Measurements from ENCODE around the gene CCL13. TPM values are rescaled to one million over a fixed set of nuclear protein-coding genes. Genes with fewer than 3 reads are reported as not detected.

Gene CCL13
- total RNA-seq, 1 donor from 2014 or later, result not detected

- H3K4me3 Mint-ChIP-seq (ENCODE audit: low read depth), result no peak overlapping the region
- H3K27ac Mint-ChIP-seq, result no peak overlapping the region
- no peaks in the 10 kb centered on the region for H3K9me3 Mint-ChIP-seq (ENCODE audit: low read depth)
- DNase-seq (ENCODE audit: low spot score, unreplicated experiment), result no peak
- no peaks in the 10 kb centered on the region for H3K36me3 Mint-ChIP-seq (ENCODE audit: insufficient read depth)
- peaks cover 15% of the 10 kb centered on the region for H3K27me3 Mint-ChIP-seq
- peaks cover 3% of the 10 kb centered on the region for H3K4me1 Mint-ChIP-seq (ENCODE audit: low read depth)
- TF ChIP-seq CTCF (IDR thresholded peaks at IDR 0.05; ENCODE audit: unreplicated experiment), result no peak
Observed at GRCh38 chr17:34360601-34361270, 4.5 kb downstream of the CCL13 start.

- peaks cover 15% of the 10 kb centered on the region for H3K27me3 Mint-ChIP-seq
- no peaks in the 10 kb centered on the region for H3K36me3 Mint-ChIP-seq (ENCODE audit: insufficient read depth)
- no peak overlapping the region for H3K27ac Mint-ChIP-seq
- peaks cover 3% of the 10 kb centered on the region for H3K4me1 Mint-ChIP-seq (ENCODE audit: low read depth)
- H3K4me3 Mint-ChIP-seq (ENCODE audit: low read depth), result no peak overlapping the region
- H3K9me3 Mint-ChIP-seq (ENCODE audit: low read depth), result no peaks in the 10 kb centered on the region
- peak; percentile 99 for TF ChIP-seq CTCF (IDR thresholded peaks at IDR 0.05; ENCODE audit: unreplicated experiment)
- DNase-seq (ENCODE audit: low spot score, unreplicated experiment), result peak; percentile 89
Observed at GRCh38 chr17:34361478-34362061, 5.3 kb downstream of the CCL13 start.

GRCh38 chr17:34363183-34363661 lies 6.9 kb downstream of the CCL13 start, which contains the start of gene CCL1:
Gene CCL1, minus strand, starts transcription at chr17:34363233. Its CDS starts 72 bp downstream, at chr17:34363161.
- Mint-ChIP-seq H3K4me3 (ENCODE audit: low read depth) (no peak within 1 kb of the TSS), H3K27me3 (peaks cover 15% of the 10 kb centered on the region), H3K9me3 (ENCODE audit: low read depth) (no peaks in the 10 kb centered on the region), H3K27ac (no peak within 1 kb of the TSS), H3K4me1 (ENCODE audit: low read depth) (peaks cover 3% of the 10 kb centered on the region), H3K36me3 (ENCODE audit: insufficient read depth) (no peaks in the 10 kb centered on the region)
- no peak for DNase-seq (ENCODE audit: low spot score, unreplicated experiment)
- no peak for TF ChIP-seq CTCF (IDR thresholded peaks at IDR 0.05; ENCODE audit: unreplicated experiment)

GRCh38 chr17:34364751-34365150 lies 8.5 kb downstream of the CCL13 start:
- DNase-seq (ENCODE audit: low spot score, unreplicated experiment), result no peak
- Mint-ChIP-seq H3K27me3 (peaks cover 15% of the 10 kb centered on the region), H3K4me1 (ENCODE audit: low read depth) (peaks cover 3% of the 10 kb centered on the region), H3K9me3 (ENCODE audit: low read depth) (no peaks in the 10 kb centered on the region), H3K36me3 (ENCODE audit: insufficient read depth) (no peaks in the 10 kb centered on the region), H3K4me3 (ENCODE audit: low read depth) (no peak overlapping the region), H3K27ac (no peak overlapping the region)
- TF ChIP-seq CTCF (IDR thresholded peaks at IDR 0.05; ENCODE audit: unreplicated experiment), result no peak

GRCh38 chr17:34365340-34365739 lies 9.1 kb downstream of the CCL13 start:
- DNase-seq (ENCODE audit: low spot score, unreplicated experiment), result no peak
- H3K27me3 Mint-ChIP-seq, result peaks cover 15% of the 10 kb centered on the region
- no peaks in the 10 kb centered on the region for H3K9me3 Mint-ChIP-seq (ENCODE audit: low read depth)
- TF ChIP-seq CTCF (IDR thresholded peaks at IDR 0.05; ENCODE audit: unreplicated experiment), result no peak
- peaks cover 3% of the 10 kb centered on the region for H3K4me1 Mint-ChIP-seq (ENCODE audit: low read depth)
- H3K27ac Mint-ChIP-seq, result no peak overlapping the region
- H3K36me3 Mint-ChIP-seq (ENCODE audit: insufficient read depth), result no peaks in the 10 kb centered on the region
- H3K4me3 Mint-ChIP-seq (ENCODE audit: low read depth), result no peak overlapping the region

Measured in progenitor cell of endocrine pancreas (in vitro differentiated cells).